ENCODE measurements around the gene KCNQ4.

KCNQ4 gene

GRCh38 chr1:40777224-40777970, 6.2 kb upstream of the KCNQ4 start:
- no peak for DNase-seq (ENCODE audit: low read depth)

GRCh38 chr1:40780678-40781607, 2.6 kb upstream of the KCNQ4 start:
- no peak for DNase-seq (ENCODE audit: low read depth)

- no peak for DNase-seq (ENCODE audit: low read depth)
These were observed 2.0 kb upstream of the KCNQ4 start for GRCh38 chr1:40781608-40781971.

- DNase-seq (ENCODE audit: low read depth), result no peak
These were observed 1.1 kb upstream of the KCNQ4 start for GRCh38 chr1:40782371-40782956.

- no peak for DNase-seq (ENCODE audit: low read depth)
These were observed 669 bp downstream of the KCNQ4 start for GRCh38 chr1:40784141-40784770.

GRCh38 chr1:40784771-40785151, 1.2 kb downstream of the KCNQ4 start:
- no peak for DNase-seq (ENCODE audit: low read depth)

- no peak for DNase-seq (ENCODE audit: low read depth)
These were observed 1.9 kb downstream of the KCNQ4 start for GRCh38 chr1:40785446-40785845.

- no peak for DNase-seq (ENCODE audit: low read depth)
These were observed 2.8 kb downstream of the KCNQ4 start for GRCh38 chr1:40786171-40786994.

- no peak for DNase-seq (ENCODE audit: low read depth)
These were observed 3.6 kb downstream of the KCNQ4 start for GRCh38 chr1:40786995-40787705.

- no peak for DNase-seq (ENCODE audit: low read depth)
These were observed 4.4 kb downstream of the KCNQ4 start for GRCh38 chr1:40787737-40788560.

- no peak for DNase-seq (ENCODE audit: low read depth)
These were observed 5.2 kb downstream of the KCNQ4 start for GRCh38 chr1:40788561-40789341.

- no peak for DNase-seq (ENCODE audit: low read depth)
These were observed 5.7 kb downstream of the KCNQ4 start for GRCh38 chr1:40789342-40789598.

GRCh38 chr1:40789661-40790430, 6.3 kb downstream of the KCNQ4 start:
- no peak for DNase-seq (ENCODE audit: low read depth)

GRCh38 chr1:40792036-40792435, 8.4 kb downstream of the KCNQ4 start:
- DNase-seq (ENCODE audit: low read depth), result no peak

- DNase-seq (ENCODE audit: low read depth), result no peak
These were observed 10.0 kb downstream of the KCNQ4 start for GRCh38 chr1:40793617-40794016.

GRCh38 chr1:40794048-40794447, 10.5 kb downstream of the KCNQ4 start:
- no peak for DNase-seq (ENCODE audit: low read depth)

- DNase-seq (ENCODE audit: low read depth), result no peak
These were observed 11.6 kb downstream of the KCNQ4 start for GRCh38 chr1:40794974-40795715.

All from fibroblast of gingiva (primary cell).